Activated CD4-positive, CD25-positive, alpha-beta regulatory T cell treated with anti-CD3 and anti-CD28 coated beads, Interleukin-2, amount 50 U/mL, for 72 hours (primary cell): ENCODE results near the gene HEXA.
A peak's percentile ranks its signal among the peaks of the same experiment; 100 is the strongest.

Source experiments
- DNase-seq: peaks from one replicate; pipeline ENCODE4 v3.0.0; 2021

Gene HEXA

GRCh38 chr15:72372361-72372760 lies 3.5 kb downstream of the HEXA start:
- DNase-seq: no peak

- DNase-seq: no peak
These were observed 5.8 kb downstream of the HEXA start for GRCh38 chr15:72369964-72370363.

GRCh38 chr15:72368899-72369298 lies 6.9 kb downstream of the HEXA start:
- no peak for DNase-seq

GRCh38 chr15:72368325-72368724 lies 7.5 kb downstream of the HEXA start:
- no peak for DNase-seq

GRCh38 chr15:72365844-72366243 lies 10.0 kb downstream of the HEXA start:
- no peak for DNase-seq

GRCh38 chr15:72361176-72361575 lies 14.6 kb downstream of the HEXA start:
- DNase-seq: no peak

- no peak for DNase-seq
These were observed 17.1 kb downstream of the HEXA start for GRCh38 chr15:72358650-72359171.

GRCh38 chr15:72358121-72358520 lies 17.7 kb downstream of the HEXA start:
- no peak for DNase-seq

- DNase-seq: no peak
These were observed 21.3 kb downstream of the HEXA start for GRCh38 chr15:72354496-72354895.

- DNase-seq: no peak
These were observed 22.5 kb downstream of the HEXA start for GRCh38 chr15:72353266-72353665.

- DNase-seq: no peak
These were observed 30.0 kb downstream of the HEXA start for GRCh38 chr15:72345806-72346205.

GRCh38 chr15:72345280-72345679 lies 30.5 kb downstream of the HEXA start:
- no peak for DNase-seq

GRCh38 chr15:72344602-72345001 lies 31.2 kb downstream of the HEXA start:
- no peak for DNase-seq

- no peak for DNase-seq
These were observed 33.4 kb downstream of the HEXA start for GRCh38 chr15:72342385-72342784.

- DNase-seq: no peak
These were observed 34.5 kb downstream of the HEXA start for GRCh38 chr15:72341361-72341760.

- no peak for DNase-seq
These were observed 35.4 kb downstream of the HEXA start for GRCh38 chr15:72340366-72340765.

- DNase-seq: no peak
These were observed 36.0 kb downstream of the HEXA start for GRCh38 chr15:72339777-72340177.

GRCh38 chr15:72338617-72339321 lies 37.0 kb downstream of the HEXA start:
- DNase-seq: no peak

GRCh38 chr15:72338148-72338547 lies 37.7 kb downstream of the HEXA start:
- DNase-seq: no peak

- no peak for DNase-seq
These were observed 41.0 kb downstream of the HEXA start for GRCh38 chr15:72334842-72335241.

GRCh38 chr15:72331021-72331420 lies 44.8 kb downstream of the HEXA start:
- no peak for DNase-seq

GRCh38 chr15:72323752-72324151 lies 52.1 kb downstream of the HEXA start:
- DNase-seq: no peak

- peak; percentile 60 for DNase-seq
These were observed 55.7 kb downstream of the HEXA start, which contains the start of gene CELF6 for GRCh38 chr15:72319985-72320671. TSS of gene CELF6 (minus strand) at chr15:72320157. CDS start at chr15:72319874, 283 bp downstream.

- peak; percentile 64 for DNase-seq
These were observed 56.3 kb downstream of the HEXA start for GRCh38 chr15:72319360-72319984.
